Measurements from ENCODE around the gene OPN1LW.

DNA sequence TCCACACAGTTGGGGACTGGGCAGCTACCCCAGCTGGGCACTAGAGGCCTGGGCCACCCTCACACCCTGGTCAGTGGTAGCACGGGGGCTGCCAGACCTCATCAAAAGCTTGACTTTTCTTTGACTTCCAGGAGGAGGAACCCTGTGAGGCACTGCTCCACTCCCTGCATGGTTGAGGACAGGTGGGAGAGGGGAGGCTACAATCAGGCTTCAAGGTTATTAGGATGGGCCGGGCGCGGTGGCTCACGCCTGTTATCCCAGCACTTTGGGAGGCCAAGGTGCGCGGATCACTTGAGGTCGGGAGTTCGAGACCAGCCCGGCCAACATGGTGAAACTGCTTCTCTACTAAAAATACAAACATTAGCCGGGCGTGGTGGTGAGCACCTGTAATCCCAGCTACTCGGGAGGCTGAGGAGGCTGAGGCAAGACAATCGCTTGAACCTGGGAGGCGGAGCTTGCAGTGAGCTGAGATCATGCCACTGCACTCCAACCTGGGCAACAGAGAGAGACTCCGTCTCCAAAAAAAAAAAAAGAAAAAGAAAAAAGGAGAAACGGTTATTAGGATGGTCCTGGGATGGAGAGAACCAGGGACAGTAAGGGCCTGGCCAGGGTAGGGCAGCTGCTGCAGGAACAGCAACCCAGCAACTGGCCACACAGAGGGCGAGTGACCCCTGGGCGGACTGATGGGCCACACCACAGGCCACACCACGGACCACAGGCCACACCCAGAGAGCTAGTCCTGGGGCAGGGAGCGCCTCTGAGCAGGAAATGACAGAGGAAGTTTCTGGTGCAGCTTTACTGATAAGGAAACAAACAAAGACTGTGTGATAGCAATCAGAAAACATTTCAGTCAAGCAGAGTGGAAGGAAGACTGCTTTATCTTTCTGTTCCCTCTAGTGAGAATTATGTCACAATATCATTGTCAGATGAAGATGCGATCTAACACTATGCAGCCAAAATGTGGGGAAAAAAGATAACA lies 20.5 kb upstream of the OPN1LW start:
- TF ChIP-seq, protein P1, sequence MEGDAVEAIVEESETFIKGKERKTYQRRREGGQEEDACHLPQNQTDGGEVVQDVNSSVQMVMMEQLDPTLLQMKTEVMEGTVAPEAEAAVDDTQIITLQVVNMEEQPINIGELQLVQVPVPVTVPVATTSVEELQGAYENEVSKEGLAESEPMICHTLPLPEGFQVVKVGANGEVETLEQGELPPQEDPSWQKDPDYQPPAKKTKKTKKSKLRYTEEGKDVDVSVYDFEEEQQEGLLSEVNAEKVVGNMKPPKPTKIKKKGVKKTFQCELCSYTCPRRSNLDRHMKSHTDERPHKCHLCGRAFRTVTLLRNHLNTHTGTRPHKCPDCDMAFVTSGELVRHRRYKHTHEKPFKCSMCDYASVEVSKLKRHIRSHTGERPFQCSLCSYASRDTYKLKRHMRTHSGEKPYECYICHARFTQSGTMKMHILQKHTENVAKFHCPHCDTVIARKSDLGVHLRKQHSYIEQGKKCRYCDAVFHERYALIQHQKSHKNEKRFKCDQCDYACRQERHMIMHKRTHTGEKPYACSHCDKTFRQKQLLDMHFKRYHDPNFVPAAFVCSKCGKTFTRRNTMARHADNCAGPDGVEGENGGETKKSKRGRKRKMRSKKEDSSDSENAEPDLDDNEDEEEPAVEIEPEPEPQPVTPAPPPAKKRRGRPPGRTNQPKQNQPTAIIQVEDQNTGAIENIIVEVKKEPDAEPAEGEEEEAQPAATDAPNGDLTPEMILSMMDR (IDR thresholded peaks at IDR 0.05; ENCODE audit: low read length), result no peak
- no peak for TF ChIP-seq EZH2 (optimal IDR thresholded peaks at IDR 0.05; ENCODE audit: low read depth, low read length)
